ENCODE data around the gene ADPRH. TPM values are rescaled to one million over a fixed set of nuclear protein-coding genes. Genes with fewer than 3 reads are reported as not detected.

ADPRH gene
- total RNA-seq, 4 donors from 2014 or later = 2.6 to 14.7 (median 7.1) TPM

GRCh38 chr3:119555309-119555735 lies 24.0 kb upstream of the ADPRH start:
- Histone ChIP-seq H3K36me3 (no peaks in the 10 kb centered on the region), H3K4me1 (no peaks in the 10 kb centered on the region), H3K27ac (no peak overlapping the region), H3K27me3 (no peaks in the 10 kb centered on the region), H3K4me3 (no peak overlapping the region), H3K9me3 (no peaks in the 10 kb centered on the region)
- intact Hi-C loops (cut with DNase I; ENCODE audit: low total_unique reads) = no loop called here
- no peak for TF ChIP-seq POLR2A (IDR thresholded peaks at IDR 0.05)
- TF ChIP-seq, protein P1, sequence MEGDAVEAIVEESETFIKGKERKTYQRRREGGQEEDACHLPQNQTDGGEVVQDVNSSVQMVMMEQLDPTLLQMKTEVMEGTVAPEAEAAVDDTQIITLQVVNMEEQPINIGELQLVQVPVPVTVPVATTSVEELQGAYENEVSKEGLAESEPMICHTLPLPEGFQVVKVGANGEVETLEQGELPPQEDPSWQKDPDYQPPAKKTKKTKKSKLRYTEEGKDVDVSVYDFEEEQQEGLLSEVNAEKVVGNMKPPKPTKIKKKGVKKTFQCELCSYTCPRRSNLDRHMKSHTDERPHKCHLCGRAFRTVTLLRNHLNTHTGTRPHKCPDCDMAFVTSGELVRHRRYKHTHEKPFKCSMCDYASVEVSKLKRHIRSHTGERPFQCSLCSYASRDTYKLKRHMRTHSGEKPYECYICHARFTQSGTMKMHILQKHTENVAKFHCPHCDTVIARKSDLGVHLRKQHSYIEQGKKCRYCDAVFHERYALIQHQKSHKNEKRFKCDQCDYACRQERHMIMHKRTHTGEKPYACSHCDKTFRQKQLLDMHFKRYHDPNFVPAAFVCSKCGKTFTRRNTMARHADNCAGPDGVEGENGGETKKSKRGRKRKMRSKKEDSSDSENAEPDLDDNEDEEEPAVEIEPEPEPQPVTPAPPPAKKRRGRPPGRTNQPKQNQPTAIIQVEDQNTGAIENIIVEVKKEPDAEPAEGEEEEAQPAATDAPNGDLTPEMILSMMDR (IDR thresholded peaks at IDR 0.05) = no peak
- no peak for DNase-seq

- no peak for TF ChIP-seq POLR2A (IDR thresholded peaks at IDR 0.05)
- TF ChIP-seq, protein P1 (IDR thresholded peaks at IDR 0.05) = no peak
- intact Hi-C loops (cut with DNase I; ENCODE audit: low total_unique reads) = no loop called here
- H3K4me1 ChIP-seq = no peaks in the 10 kb centered on the region
- H3K36me3 ChIP-seq = no peaks in the 10 kb centered on the region
- no peaks in the 10 kb centered on the region for H3K9me3 ChIP-seq
- no peaks in the 10 kb centered on the region for H3K27me3 ChIP-seq
- H3K4me3 ChIP-seq = no peak overlapping the region
- H3K27ac ChIP-seq = no peak overlapping the region
- DNase-seq = no peak
Observed at GRCh38 chr3:119555929-119556328, 23.4 kb upstream of the ADPRH start.

GRCh38 chr3:119557192-119557876 lies 22.0 kb upstream of the ADPRH start:
- no peaks in the 10 kb centered on the region for H3K9me3 ChIP-seq
- intact Hi-C loops (cut with DNase I; ENCODE audit: low total_unique reads) = no loop called here
- H3K4me3 ChIP-seq = no peak overlapping the region
- no peak overlapping the region for H3K27ac ChIP-seq
- no peaks in the 10 kb centered on the region for H3K4me1 ChIP-seq
- DNase-seq = no peak
- TF ChIP-seq, protein P1 (IDR thresholded peaks at IDR 0.05) = no peak
- no peak for TF ChIP-seq POLR2A (IDR thresholded peaks at IDR 0.05)
- H3K27me3 ChIP-seq = no peaks in the 10 kb centered on the region
- H3K36me3 ChIP-seq = no peaks in the 10 kb centered on the region

DNA sequence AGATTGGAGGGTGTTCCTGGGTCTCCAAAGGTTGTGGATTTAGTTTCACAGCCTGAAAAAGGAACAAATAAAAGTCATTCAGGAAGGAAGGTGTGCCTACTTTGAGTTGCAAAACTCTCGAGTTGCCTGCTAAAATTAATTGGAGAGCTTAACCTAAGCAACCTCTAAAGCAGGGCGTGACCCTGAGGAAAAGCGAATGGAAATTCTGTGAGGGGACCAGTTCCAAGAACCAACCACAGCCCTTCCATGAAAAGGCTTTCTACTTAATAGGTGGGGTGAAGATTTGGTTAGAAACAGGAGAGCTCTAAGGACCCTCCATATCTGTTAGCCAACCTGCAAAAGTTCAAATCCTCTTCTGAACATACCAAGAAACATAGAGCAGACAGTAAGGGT lies 21.4 kb upstream of the ADPRH start:
- no peaks in the 10 kb centered on the region for H3K27me3 ChIP-seq
- DNase-seq = no peak
- no peak overlapping the region for H3K4me3 ChIP-seq
- H3K4me1 ChIP-seq = no peaks in the 10 kb centered on the region
- H3K27ac ChIP-seq = no peak overlapping the region
- H3K9me3 ChIP-seq = no peaks in the 10 kb centered on the region
- H3K36me3 ChIP-seq = no peaks in the 10 kb centered on the region
- no peak for TF ChIP-seq POLR2A (IDR thresholded peaks at IDR 0.05)
- TF ChIP-seq, protein P1 (IDR thresholded peaks at IDR 0.05) = no peak
- intact Hi-C loops (cut with DNase I; ENCODE audit: low total_unique reads) = no loop called here

DNA sequence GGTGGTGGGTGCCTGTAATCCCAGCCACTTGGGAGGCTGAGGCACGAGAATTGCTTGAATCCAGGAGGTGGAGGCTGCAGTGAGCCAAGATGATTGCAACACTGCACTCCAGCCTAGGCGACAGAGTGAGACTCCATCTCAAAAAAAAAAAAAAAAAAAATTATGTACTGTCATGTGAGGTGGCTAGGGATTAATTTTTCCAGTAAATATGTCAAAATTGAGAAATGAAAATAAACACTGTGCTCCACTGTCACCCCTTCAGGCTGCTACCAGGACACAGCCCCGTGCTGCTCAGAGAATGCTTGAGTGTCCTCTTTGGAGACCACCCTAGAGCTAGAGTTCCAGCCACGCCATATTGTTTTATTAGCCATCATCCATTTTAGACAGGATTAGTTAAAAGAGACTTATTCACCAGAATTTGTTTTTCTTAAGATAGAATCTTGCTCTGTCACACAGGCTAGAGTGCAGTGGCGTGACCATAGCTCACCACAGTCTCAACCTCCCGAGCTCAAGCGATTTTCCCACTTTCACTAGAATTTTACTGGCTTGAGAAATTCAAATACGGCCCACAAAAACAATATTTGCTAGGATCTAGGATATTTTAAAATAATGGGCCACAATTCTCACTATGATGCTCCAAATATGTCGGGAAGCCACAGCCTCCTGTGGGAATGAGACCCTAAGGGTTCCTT lies 20.5 kb upstream of the ADPRH start:
- no peak for DNase-seq
- no peaks in the 10 kb centered on the region for H3K4me1 ChIP-seq
- intact Hi-C loops (cut with DNase I; ENCODE audit: low total_unique reads) = no loop called here
- H3K9me3 ChIP-seq = no peaks in the 10 kb centered on the region
- no peak overlapping the region for H3K4me3 ChIP-seq
- H3K27me3 ChIP-seq = no peaks in the 10 kb centered on the region
- no peak for TF ChIP-seq POLR2A (IDR thresholded peaks at IDR 0.05)
- TF ChIP-seq, protein P1 (IDR thresholded peaks at IDR 0.05) = no peak
- no peaks in the 10 kb centered on the region for H3K36me3 ChIP-seq
- H3K27ac ChIP-seq = no peak overlapping the region
